Measurements from ENCODE around the gene PTCRA.

The PTCRA gene

GRCh38 chr6:42971746-42972327 lies 56.0 kb downstream of the PTCRA start:
- peaks cover 3% of the 10 kb centered on the region for H3K4me1 Mint-ChIP-seq
- H3K27ac Mint-ChIP-seq, result no peak overlapping the region
- TF ChIP-seq, protein P1, sequence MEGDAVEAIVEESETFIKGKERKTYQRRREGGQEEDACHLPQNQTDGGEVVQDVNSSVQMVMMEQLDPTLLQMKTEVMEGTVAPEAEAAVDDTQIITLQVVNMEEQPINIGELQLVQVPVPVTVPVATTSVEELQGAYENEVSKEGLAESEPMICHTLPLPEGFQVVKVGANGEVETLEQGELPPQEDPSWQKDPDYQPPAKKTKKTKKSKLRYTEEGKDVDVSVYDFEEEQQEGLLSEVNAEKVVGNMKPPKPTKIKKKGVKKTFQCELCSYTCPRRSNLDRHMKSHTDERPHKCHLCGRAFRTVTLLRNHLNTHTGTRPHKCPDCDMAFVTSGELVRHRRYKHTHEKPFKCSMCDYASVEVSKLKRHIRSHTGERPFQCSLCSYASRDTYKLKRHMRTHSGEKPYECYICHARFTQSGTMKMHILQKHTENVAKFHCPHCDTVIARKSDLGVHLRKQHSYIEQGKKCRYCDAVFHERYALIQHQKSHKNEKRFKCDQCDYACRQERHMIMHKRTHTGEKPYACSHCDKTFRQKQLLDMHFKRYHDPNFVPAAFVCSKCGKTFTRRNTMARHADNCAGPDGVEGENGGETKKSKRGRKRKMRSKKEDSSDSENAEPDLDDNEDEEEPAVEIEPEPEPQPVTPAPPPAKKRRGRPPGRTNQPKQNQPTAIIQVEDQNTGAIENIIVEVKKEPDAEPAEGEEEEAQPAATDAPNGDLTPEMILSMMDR (IDR thresholded peaks at IDR 0.05; ENCODE audit: unreplicated experiment in 3 of 3), result no peak

DNA sequence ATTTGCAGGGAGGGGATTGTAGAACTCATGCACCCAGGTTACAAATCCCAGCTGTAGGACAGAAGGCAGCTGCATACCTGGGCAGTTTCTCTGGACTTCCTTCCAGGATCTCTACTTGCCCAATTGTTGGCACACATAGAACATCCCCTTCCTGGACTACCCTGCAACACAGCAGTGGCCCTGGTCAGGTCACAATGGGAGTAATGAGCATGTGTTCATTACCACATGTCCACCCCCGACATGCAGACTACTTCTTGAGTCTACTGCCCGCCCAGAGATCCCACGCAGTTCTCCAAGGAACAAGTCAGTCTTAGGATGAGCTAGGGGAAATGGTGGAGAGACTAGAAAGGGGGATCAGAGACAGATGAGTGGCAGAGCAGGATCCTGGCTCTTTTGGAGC lies 58.1 kb downstream of the PTCRA start:
- TF ChIP-seq, protein P1 (IDR thresholded peaks at IDR 0.05; ENCODE audit: unreplicated experiment in 3 of 3), result no peak
- Mint-ChIP-seq H3K27me3 (ENCODE audit: low read depth) (no peaks in the 10 kb centered on the region), H3K9me3 (no peaks in the 10 kb centered on the region), H3K4me1 (peaks cover 11% of the 10 kb centered on the region), H3K36me3 (ENCODE audit: low read depth) (peaks cover 17% of the 10 kb centered on the region), H3K27ac (no peak overlapping the region), H3K4me3 (no peak overlapping the region)

More at GRCh38 chr6:42971746-42972327, 56.0 kb downstream of the PTCRA start:
- H3K27me3 Mint-ChIP-seq (ENCODE audit: low read depth), result no peaks in the 10 kb centered on the region
- H3K4me3 Mint-ChIP-seq, result no peak overlapping the region
- H3K36me3 Mint-ChIP-seq (ENCODE audit: low read depth), result peaks cover 15% of the 10 kb centered on the region
- H3K9me3 Mint-ChIP-seq, result no peaks in the 10 kb centered on the region

DNA sequence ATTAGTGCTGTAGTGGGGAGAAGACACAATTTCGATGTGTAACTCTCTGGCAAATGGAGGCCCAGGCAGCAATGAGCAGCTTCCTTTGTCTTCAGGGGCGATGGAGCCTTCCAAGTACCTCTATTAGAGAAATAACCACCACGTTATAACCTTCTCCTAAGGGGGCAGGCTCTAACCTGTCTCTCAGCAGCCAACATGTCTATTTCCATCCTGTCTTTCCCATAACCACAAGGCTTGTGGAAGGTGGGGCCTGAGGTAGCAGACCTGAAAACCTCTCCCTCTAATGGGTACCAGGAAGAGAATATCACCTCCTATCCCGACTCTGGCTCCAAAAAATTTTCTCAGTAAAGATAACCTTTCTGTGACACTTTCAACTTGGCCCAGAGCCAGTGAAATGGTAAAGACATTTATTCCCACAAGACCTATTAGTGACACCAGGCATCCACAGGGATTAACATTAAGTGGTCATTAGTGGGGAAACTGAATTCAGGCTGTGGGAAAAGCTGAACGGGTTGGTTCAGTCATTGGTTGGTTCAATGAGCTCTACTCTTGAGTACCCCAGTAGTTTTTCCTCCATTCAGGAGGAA lies 59.2 kb downstream of the PTCRA start:
- Mint-ChIP-seq H3K27me3 (ENCODE audit: low read depth) (no peaks in the 10 kb centered on the region), H3K9me3 (no peaks in the 10 kb centered on the region), H3K4me3 (no peak overlapping the region), H3K4me1 (peaks cover 21% of the 10 kb centered on the region), H3K27ac (no peak overlapping the region), H3K36me3 (ENCODE audit: low read depth) (peaks cover 17% of the 10 kb centered on the region)
- TF ChIP-seq, protein P1 (IDR thresholded peaks at IDR 0.05; ENCODE audit: unreplicated experiment in 3 of 3), result no peak
